Pancreas (tissue), 10 donors: ENCODE measurements around the gene ZNF385A. TPM values are rescaled to one million over a fixed set of nuclear protein-coding genes. Genes with fewer than 3 reads are reported as not detected.

ENCODE experiments used
- ATAC-seq, 4 donors: fragments of 200-7000 bp; cut with Tn5 transposase; one replicate each; pipeline versions ENCODE4 v1.8.0 to v1.9.1; 2020; ENCODE audit warnings: mild to moderate bottlenecking in 4 of 4, moderate library complexity in 4 of 4
- DNase-seq, 6 donors: peaks; one replicate each; pipeline ENCODE4 v3.0.0-alpha.2; 2020
- FAIRE-seq: peaks from 2 replicates; lab custom pipeline; 2012; peaks lifted over from hg19 to GRCh38; lab: Jason Lieb, UNC
- H3K27ac ChIP-seq, 4 donors: fragments of 200-600 bp; sonication (generic); 1 replicate in 3 of 4; 2 replicates in 1 of 4; pipeline versions ENCODE4 v1.5.0 to v1.8.0; 2020
- H3K27me3 ChIP-seq, 4 donors: fragments of 200-600 bp; one replicate each; pipeline ENCODE4 v1.8.0; 2021
- H3K36me3 ChIP-seq, 3 donors: fragments of 200-600 bp; sonication (generic) in 1 of 3; one replicate each; pipeline versions ENCODE4 v1.5.0 to v1.8.0; 2020 to 2021
- H3K4me1 ChIP-seq, 3 donors: fragments of 200-600 bp; one replicate each; pipeline ENCODE4 v1.8.0; 2021
- H3K4me3 ChIP-seq, 4 donors: fragments of 200-600 bp; sonication (generic) in 2 of 4; one replicate each; pipeline versions ENCODE4 v1.5.0 to v1.8.0; 2020 to 2021
- H3K9me3 ChIP-seq, 4 donors: fragments of 200-600 bp; one replicate each; pipeline ENCODE4 v1.8.0; 2021
- CTCF ChIP-seq, 4 donors: fragments of 200-600 bp; sonication (generic) in 3 of 4; IDR thresholded peaks; one replicate each; pipeline versions ENCODE4 v1.5.0 to v1.8.0; 2021; ENCODE audit warnings: antibody characterized with exemption in 4 of 4
- WGBS, 2 donors: extraction: QIAGEN DNeasy Blood & Tissue Kit; methylation state at CpG; one replicate each; pipeline ENCODE4 v1.1.7; 2013; 5-methylcytosine and 5-hydroxymethylcytosine counted together
- intact Hi-C, 3 donors: fragments of 100-400 bp; cut with DNase I; formaldehyde crosslinking; loops; one replicate each; pipeline versions ENCODE4 v1.11.1 to v1.14.2; 2022
- polyA plus RNA-seq, 2 donors: library from polyadenylated mRNA; stranded (reverse); fragments of 200-250 nt; gene quantifications; one replicate each; pipeline ENCODE4 v1.2.3, GENCODE V29; 2013
- total RNA-seq, 6 donors: library from RNA; stranded (reverse); fragmentation: NEBNext Ultra II Directional in 4 of 6; extraction: Animal tissue kit (Norgen Biotek cat#: 25700) in 4 of 6; gene quantifications; one replicate each; pipeline versions ENCODE4 v1.2.1 to v1.2.4, GENCODE V29; 2021 to 2023
- donor health status: healthy with polysubstance abuse.
- donor health status: DM: no; HTN: no; CAD: no; lungs with moderate emphysema.
- donor health status: DM: no; HTN: no; CAD: no.
- donor health status: control.
- donor health status: control.
- donor health status: Bipolar disorder and iron deficiency.
- donor health status: DM: yes; HTN: yes; CAD: no.
- donor health status: DM: no; HTN: no; CAD: no.
- donor health status: DM: no; HTN: no; CAD: no.
- donor health status: DM: yes; HTN: yes; CAD: no.

ZNF385A gene
- total and polyA plus RNA-seq, 8 donors, result 0.59 to 8.2 (median 2.9) TPM

GRCh38 chr12:54429014-54429471 lies 44.5 kb upstream of the ZNF385A start:
- H3K36me3 ChIP-seq, result no peaks in the 10 kb centered on the region
- H3K27ac ChIP-seq, result no peak overlapping the region
- FAIRE-seq (no peak), DNase-seq (no peak), ATAC-seq (no peak)
- WGBS, 2 donors, result 76% methylated on average over 3 of the region's 3 CpGs
- no peaks in the 10 kb centered on the region for H3K9me3 ChIP-seq
- intact Hi-C loops, result no loop called here
- no peaks in the 10 kb centered on the region for H3K27me3 ChIP-seq
- no peak for TF ChIP-seq CTCF (IDR thresholded peaks at IDR 0.05)
- H3K4me3 ChIP-seq, result no peak overlapping the region
- no peaks in the 10 kb centered on the region for H3K4me1 ChIP-seq

GRCh38 chr12:54428050-54429013 lies 43.8 kb upstream of the ZNF385A start:
- no peak overlapping the region for H3K4me3 ChIP-seq
- H3K36me3 ChIP-seq, result no peaks in the 10 kb centered on the region
- H3K27me3 ChIP-seq, result no peaks in the 10 kb centered on the region
- no peak overlapping the region for H3K27ac ChIP-seq
- DNase-seq (no peak), ATAC-seq (peak in 1 of 4 donors; percentile 15), FAIRE-seq (no peak)
- no peaks in the 10 kb centered on the region for H3K4me1 ChIP-seq
- no peaks in the 10 kb centered on the region for H3K9me3 ChIP-seq
- TF ChIP-seq CTCF (IDR thresholded peaks at IDR 0.05), result no peak
- 68 to 71% methylated on average over 13 of the region's 13 CpGs for WGBS, 2 donors
- intact Hi-C loops, result no loop called here

GRCh38 chr12:54427106-54427505 lies 42.6 kb upstream of the ZNF385A start:
- FAIRE-seq, result no peak
- Histone ChIP-seq H3K36me3 (no peaks in the 10 kb centered on the region), H3K4me3 (no peak overlapping the region), H3K4me1 (no peaks in the 10 kb centered on the region), H3K27ac (no peak overlapping the region), H3K9me3 (no peaks in the 10 kb centered on the region), H3K27me3 (no peaks in the 10 kb centered on the region)
- no peak for ATAC-seq
- WGBS, 2 donors, result 65 to 67% methylated on average over 4 of the region's 4 CpGs
- no peak for DNase-seq
- intact Hi-C loops, result no loop called here
- TF ChIP-seq CTCF (IDR thresholded peaks at IDR 0.05), result no peak

- Histone ChIP-seq H3K36me3 (no peaks in the 10 kb centered on the region), H3K9me3 (no peaks in the 10 kb centered on the region), H3K27ac (no peak overlapping the region), H3K4me1 (no peaks in the 10 kb centered on the region), H3K4me3 (no peak overlapping the region), H3K27me3 (no peaks in the 10 kb centered on the region)
- intact Hi-C loops, result no loop called here
- no peak for TF ChIP-seq CTCF (IDR thresholded peaks at IDR 0.05)
- DNase-seq (no peak), ATAC-seq (no peak), FAIRE-seq (no peak)
- WGBS, 2 donors, result 73 to 78% methylated on average over 3 of the region's 3 CpGs
Measured at GRCh38 chr12:54426690-54427089, 42.2 kb upstream of the ZNF385A start.

- 30 to 43% methylated on average over 2 of the region's 2 CpGs for WGBS, 2 donors
- Histone ChIP-seq H3K27me3 (no peaks in the 10 kb centered on the region), H3K4me3 (no peak overlapping the region), H3K36me3 (no peaks in the 10 kb centered on the region), H3K9me3 (no peaks in the 10 kb centered on the region), H3K4me1 (no peaks in the 10 kb centered on the region), H3K27ac (no peak overlapping the region)
- no peak for TF ChIP-seq CTCF (IDR thresholded peaks at IDR 0.05)
- DNase-seq (no peak), FAIRE-seq (no peak), ATAC-seq (no peak)
- intact Hi-C loops, result no loop called here
Measured at GRCh38 chr12:54425702-54426101, 41.2 kb upstream of the ZNF385A start.
